GM18868 (cell line): ENCODE measurements around the gene BNC2.
A peak's percentile ranks its signal among the peaks of the same experiment; 100 is the strongest.

Experiments
- ATAC-seq: cut with Tn5 transposase; IDR thresholded peaks from one replicate; pipeline ENCODE4 v1.9.1; 2021; ENCODE audit warnings: mild to moderate bottlenecking, moderate library complexity; ENCODE audit not compliant: unreplicated experiment

The BNC2 gene

DNA sequence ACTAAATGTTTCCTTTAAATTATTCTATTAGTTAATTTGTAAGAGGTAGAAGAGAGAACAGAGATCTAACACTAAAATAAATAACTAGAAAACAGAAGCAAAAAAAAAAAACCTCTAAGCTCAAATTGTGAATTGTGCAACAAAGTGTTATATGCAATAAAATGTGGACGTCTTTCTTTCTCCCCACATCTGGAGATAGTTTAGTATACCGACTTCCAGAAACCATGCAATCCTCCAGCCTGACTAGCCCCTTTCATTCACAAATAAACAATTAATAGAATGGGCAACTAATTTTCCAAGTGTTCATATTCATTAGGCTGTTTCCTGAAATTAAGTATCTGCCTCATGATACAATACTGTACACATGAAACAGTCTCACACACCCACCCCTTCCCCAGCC, 258.5 kb downstream of the BNC2 start:
- no peak for ATAC-seq

DNA sequence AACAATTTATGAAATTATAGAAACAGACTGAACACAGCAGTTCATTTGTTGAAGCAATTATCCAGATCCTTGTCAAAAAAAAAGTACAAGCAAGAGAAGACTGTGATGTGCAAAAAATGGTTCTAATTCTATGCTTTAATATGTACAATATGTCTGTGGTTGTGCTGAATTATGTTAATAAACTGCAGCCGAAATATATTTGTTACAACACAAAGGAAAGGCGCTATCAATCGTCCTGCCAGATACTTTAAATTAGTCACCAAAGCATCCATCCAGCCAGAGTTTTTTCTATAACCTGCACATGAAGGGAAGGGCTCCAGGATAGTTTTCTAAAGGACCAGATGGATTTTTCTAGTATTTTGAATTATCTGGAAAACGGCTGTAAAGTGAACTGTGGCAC, 259.5 kb downstream of the BNC2 start:
- ATAC-seq: no peak

DNA sequence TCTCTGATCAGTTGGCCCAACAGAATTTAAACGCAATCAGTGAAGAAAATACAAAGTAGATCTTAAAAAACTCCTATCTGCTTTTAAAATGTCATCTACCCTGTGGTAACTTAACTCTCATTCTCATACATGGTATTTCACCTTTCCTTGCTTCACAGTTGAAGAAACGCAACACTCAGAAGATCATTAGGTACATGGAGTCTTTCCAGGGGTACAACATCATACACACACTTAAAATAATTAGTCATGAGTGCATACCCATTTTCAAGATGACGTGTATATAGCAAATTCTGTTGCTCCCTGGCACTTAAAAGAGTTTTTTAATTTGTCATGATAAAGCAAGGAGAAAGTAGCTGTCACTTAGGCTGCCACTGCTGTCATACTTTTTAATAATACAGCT, 259.9 kb downstream of the BNC2 start:
- ATAC-seq: no peak

DNA sequence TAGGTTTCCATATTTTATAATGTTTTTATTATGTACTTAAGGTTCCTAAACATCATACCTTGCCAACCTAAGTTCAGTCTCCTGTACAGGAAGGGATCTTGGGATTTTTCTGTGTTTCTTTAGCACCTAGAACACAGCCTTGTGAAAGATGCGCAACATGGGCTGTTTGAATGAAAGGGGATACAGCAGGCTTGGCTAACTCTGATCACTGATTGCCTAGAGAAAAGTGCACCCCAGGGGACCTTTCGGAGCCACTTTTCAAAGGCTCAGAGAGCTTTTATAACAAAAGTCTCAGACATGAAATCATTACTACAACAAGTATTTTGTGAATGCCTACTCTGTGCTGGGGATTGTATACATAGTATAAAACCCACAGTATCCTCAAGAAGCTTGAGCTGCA, 261.6 kb downstream of the BNC2 start:
- no peak for ATAC-seq

DNA sequence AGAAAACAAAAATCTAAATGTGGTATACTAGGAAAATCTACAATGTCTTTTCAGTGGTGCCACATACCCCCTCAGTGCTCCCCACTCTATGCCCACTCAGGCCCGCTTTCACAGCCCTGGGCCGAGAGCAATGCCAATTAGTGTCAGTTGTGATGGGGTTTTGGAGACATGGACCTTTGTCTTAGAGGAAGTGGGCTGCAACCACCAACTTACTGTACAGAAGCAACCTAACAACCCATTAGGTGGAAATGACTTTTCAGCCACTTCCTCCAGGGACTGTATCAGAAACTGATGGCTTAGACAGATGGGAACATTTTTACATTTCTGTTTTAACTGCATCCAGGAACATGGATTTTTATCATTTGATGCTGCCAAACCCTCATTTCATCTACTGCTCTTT, 268.0 kb downstream of the BNC2 start:
- peak; percentile 65 for ATAC-seq

DNA sequence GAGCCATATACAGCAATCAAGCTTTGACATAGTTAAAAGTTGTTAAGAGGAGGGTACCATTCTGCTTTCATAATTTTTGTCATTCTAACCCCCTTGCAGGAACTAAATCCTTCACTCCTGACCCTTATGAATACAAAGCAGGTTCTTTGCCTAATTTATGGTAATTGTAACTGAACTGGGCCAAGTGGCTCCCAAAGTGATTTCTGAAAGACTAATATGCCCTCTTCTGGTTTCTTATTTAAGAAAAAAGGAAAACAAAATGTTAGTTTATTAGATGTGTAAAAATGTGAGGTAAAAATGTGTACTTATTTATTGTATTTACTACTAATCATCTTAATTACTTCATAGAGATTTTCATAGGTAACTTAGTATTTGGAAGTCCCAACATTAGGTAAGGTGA, 268.5 kb downstream of the BNC2 start:
- ATAC-seq: no peak

DNA sequence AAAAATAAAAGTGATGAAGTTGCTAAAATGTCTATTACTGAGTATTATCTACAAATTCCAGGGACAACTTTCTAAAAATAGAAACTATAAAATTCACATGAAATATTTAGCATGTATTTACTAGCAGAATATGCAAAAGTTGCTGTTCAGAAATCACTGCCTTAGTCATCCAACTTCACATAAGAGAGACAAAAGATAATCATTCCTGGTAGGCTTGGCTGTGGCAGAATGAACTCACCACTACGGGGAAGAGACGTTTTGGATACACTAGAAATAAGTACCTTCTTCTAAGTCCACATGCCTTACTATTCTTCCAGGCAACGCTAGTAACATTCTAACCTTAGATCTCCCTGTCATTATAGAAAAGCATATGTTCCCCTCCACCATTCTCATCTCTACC, 272.2 kb downstream of the BNC2 start:
- no peak for ATAC-seq

DNA sequence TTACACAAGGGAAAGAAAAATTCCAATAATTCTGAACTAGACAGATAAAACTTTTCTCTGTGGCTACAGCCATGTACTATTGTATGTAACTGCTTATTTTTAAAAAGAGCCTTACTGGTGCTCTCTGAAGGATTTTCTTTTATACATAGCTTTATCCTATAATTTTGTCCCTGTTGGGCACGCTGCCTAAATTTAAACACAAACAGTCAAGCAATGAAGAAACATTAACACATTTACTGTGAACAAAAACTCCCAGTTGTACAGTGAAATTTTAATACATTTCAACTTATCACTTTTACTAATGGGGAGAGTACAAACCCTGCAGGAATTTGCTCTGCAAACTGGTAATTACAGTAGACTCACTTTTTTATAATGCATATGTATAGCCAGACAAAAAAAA, 273.3 kb downstream of the BNC2 start:
- ATAC-seq: no peak

DNA sequence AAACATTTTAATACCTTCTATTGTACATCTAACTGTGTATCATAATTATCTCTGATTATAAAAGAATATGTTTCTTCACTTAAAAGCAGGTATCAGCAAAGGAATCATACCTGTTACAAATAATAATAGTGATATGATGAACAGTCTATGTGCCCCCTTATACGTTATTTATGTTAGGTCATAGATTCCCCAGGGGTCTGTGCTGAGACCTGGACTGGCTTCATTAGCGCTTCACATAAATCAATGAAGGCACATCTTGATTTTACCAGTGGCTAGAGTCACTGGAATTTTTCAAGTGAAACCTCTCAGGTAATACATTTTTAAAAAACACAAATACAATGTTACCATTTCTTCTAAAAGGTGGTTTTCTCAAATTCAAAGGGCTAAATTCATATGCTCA, 275.2 kb downstream of the BNC2 start:
- no peak for ATAC-seq

DNA sequence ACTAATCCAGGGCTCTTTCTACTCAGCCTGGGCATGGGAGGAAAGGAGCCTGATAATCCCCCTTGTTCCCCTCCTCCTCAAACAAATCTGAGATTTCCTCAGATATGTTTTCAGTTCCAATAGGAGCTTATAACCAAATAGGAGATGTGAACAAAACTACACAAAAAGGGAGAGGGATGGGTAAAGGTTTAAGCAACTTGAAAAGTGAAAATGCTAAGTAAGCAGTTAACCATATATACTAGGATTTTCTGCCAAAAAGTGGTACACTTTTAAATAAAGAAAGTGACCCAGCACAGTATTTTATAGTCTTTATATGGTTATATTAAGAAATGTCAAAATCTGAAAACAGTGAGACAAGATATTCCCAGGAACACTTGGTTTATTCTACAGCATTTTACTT, 275.7 kb downstream of the BNC2 start:
- ATAC-seq: no peak

DNA sequence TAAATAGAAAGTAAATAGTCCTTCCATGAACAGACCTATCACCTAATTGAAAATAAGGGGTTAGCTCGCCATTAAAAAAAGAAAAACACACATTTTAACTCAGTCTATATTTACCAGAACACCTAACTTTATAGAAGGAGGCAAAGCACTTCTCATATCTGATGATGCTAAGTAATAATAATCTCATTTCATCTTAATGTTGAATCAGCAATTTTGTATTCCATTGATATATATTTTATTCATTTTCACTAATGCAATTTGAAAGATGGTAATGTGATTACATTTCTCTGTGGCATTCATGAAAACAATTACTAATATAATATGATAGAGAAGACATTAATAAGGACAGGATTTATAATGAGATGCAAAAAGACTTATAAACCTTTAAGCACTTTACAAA, 276.7 kb downstream of the BNC2 start:
- no peak for ATAC-seq

DNA sequence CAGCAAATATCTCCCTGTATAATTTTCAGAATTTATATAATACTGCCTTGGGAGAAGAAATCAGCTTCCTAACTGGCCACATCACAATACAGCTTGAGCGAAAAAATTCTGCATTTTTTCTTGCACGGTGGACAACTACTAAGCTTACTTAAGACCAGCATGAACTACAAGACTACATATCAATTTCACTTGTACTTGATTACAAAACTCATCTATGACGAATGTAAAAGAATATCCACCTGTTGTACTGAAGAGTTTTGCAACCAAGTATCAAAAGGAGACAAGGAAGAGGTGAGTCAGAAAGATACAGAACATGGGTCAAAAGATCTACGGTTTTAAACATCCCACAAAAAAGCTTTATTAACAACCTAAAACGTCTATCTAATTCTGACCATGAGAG, 279.4 kb downstream of the BNC2 start:
- no peak for ATAC-seq

DNA sequence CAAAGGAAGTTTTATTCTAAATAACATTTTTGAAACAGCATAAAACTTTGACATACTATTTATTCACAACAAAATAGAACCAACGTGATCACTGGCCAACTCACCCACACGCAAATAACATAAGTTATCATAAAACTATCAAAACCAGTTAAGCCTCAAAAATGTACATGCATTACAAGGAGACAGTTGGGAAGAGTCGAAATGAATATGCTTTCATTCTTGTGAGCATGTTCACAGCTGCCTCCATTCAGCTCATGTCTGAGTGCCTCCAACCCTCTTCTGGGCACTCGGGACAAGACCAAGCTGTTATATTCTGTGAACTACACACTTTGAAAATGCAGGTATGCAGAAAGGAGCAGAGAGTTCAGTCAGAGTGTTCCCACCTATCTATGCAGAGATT, 284.9 kb downstream of the BNC2 start:
- ATAC-seq: no peak

DNA sequence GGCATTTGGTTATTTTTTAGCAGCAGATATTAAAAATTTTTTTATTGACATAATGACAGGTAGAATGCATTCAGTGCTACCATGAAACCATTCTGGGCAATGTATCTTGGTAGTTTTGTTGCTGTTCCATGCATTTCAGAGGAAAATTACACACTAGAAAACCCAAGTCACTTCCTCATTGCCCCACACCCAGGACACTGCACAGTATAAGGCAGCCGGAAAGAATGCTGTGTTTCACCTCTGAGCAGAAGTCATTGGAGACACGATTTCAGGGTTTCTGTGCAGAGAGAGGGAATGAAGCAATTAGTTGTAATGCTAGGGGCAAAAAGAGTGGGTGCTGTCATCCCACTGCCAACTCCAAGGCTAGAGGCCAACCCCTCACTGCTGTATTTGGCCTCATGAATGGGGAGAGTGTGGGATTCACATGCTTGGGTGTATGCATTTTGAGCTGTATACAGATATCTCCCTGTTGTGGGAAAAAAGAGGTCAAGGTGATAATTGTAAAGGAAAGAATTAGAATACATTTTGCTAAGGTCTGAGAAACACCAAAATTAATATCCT, 290.5 kb downstream of the BNC2 start:
- ATAC-seq: no peak

DNA sequence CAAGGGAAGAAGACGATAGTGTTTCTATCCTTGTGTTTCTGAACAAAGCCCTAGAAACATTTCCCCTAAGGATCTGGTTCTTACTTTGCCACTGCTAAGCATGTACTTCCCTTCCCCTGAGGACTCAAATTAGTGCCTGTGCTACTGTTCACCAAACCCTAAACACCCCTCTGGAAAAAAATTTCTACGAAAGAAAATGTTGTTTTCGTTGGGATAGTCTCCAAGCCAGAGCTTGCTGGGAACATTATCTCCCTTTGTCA, 294.6 kb downstream of the BNC2 start:
- no peak for ATAC-seq

DNA sequence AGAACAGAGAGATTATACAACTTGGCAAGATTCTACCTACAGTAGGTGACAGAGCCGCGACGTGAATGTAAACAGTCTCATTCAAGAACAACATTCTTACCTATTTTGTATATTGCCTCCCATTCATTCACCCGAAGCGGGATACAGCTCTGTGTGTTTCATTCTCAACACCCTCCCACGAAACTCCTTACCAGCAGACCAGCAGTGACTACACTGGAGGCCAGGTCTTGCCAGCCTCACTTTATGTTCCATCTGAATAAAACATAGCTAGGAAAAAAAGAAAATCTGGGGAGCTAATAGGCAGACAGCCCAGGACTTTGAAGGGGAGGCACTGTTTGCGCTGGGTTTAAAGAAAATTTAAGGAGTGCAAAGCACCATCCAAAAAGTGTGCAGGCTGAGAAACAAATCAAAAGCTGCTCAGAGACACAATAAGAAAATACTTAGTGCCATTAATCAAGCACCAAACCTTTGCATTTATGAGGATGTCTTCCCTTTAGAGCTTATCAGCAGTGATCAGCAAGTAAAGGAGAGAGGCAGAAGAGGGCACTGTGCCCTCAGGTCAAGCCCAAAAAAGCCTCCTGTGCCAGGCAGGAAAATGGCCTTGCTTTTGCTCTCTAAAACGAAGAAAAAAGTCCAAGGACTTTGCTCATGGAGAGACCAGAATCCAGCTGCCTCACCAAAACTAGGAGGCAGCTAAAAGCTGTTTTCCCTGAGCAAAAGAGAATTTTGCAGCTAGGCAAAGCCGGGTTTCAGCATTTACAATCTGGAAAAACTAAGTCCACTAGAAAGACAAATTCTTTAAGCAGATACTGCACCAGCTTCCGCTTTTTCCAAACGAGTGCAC, 295.1 kb downstream of the BNC2 start:
- ATAC-seq: no peak

DNA sequence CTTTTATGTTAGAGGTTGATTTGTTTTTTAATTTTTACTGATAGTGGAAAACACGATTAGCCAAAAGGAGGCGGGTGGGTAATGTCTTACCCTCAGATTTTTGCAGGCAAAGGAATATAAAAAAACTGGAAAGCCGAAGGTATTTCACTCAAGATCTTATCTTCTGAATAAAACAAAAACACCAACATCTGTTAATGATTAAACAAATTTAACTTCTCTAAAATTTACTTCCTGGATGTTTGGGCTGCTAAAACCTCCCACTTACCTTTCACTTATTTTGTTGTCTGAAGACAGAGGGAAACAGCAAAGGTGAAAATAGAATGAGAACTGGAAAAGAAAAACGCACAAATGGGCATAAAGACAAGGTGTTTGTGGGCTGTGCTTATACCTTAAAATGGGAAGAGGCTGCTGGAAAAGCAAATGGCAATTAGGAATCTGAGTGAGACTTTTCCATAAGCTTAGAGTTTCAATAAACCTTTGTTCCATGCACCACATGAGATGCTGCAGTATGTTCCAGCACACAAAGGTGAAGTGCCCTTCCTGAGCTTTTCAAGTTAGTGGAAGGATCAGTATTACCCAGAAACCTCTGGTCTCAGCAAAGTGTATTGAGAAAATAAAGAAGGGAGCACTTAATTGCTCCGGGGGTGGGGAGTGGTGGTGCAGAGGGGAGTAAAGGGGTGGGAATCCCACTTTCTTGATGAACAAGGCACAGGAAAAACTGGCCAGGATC, 298.3 kb downstream of the BNC2 start:
- ATAC-seq: no peak

DNA sequence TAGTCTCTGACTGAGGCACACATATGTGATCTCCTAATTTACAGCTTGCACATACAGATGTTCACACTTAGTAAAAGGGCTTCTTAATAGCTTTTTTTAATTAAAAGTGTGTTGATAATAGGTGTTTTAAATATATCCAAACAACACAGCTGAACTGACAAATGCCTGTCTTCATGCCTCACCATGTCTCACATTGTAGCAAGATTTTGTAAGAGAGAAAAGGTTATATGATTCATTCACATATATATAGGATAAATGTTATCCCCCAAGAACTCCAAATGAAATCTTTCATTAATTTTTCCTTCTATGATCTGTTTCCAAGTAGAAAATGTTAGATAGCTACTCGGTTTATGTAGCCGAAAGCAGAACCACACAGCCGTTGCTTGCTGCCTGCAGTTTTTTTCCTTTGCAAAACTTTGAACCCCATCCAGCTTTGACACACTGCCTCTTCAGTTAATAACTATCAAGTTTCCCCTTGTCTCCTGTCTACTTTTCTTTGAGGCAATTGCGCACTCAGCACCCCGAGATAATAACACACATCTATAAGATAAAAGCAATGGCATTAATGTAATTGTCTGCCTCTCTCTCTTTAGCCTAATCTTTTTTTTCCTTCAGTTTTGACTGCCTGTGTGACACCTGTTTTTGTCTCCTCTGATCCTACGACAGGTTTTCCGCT, 299.2 kb downstream of the BNC2 start:
- no peak for ATAC-seq

DNA sequence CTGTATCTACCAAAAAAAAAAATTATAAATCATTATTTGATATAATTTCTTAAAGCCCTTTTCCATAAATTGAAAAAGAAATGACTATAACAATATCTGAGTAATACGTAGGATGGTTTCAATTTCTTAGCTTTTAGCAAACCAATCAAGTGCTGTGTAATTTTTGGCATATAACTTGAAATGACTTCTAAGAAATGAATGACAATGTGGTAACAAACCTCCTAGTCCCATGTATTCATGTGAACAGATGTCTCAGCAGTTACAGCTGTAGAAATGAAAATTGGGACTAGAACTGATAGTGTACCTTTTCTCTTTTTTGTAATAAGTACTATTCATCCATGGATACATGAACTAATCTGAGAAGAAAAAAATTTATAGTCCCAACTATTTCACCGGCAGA, 307.0 kb downstream of the BNC2 start:
- ATAC-seq: no peak

DNA sequence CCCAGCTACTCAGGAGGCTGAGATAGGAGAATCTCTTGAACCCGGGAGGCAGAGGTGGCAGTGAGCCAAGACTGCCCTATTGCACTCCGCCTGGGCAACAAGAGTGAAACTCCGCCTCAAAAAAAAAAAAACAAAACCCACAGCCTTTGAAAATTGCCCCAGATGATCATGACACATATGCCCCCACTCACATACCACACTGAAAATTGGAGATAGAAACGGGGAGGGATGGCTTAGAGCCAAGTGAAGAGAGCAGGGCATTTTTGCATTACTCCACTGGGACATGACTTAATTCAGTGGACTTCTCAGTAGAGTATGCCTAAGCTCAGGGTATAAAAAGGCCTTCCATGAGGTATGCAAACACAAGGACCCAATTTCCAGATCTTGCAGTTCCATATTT, 309.3 kb downstream of the BNC2 start:
- ATAC-seq: no peak

DNA sequence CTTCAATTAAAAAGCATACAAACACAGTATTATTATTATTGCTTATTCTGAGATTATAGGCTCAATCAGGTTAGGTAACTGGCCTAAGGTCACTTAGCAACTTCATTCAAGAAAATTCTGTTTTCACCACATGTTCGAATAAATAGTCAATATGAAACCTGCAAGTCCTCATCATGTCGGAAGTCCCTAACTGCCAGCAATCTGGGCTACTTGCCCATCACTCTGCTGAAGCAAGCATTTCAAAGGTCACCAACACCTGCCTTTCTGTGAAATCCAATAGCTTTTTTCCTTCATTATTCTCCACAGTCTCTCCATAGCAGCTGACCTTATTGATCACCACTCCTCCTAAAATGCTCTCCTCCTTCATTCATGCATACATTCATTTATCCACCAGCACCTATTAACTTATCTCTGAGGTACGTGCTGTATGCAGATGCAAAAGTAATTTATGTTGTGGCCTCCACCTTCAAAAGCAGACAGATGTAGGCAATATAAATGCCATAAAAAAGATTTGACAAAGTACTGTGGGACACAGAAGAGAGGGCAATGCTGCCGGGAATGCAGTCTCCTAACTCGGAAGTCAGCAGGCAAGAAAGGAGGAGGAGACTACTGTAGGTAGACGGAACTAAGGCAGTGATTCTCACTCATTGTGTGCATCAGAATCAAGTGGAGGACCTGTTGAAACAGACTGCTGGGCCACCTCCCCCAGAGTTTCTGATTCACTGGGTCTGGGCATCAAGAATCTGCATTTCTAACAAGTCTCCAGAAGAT, 310.9 kb downstream of the BNC2 start:
- peak; percentile 71 for ATAC-seq
